Measurements from ENCODE around the gene DPF1. TPM values are rescaled to one million over a fixed set of nuclear protein-coding genes. Genes with fewer than 3 reads are reported as not detected.

DPF1 gene
- total RNA-seq, 2 experiments from 2014 or later = not detected

GRCh38 chr19:38239816-38240215 lies 15.8 kb upstream of the DPF1 start:
- no peaks in the 10 kb centered on the region for H3K36me3 ChIP-seq (ENCODE audit: insufficient read depth, low read length)
- ChIA-PET POLR2A (no interaction called here), CTCF (no interaction called here)
- Mint-ChIP-seq H3K9me3 (no peaks in the 10 kb centered on the region), H3K4me1 (ENCODE audit: low read depth) (peaks cover 4% of the 10 kb centered on the region), H3K4me3 (no peak overlapping the region), H3K27me3 (peaks cover 6% of the 10 kb centered on the region), H3K36me3 (ENCODE audit: low read depth) (no peaks in the 10 kb centered on the region), H3K27ac (no peak overlapping the region)
- no peak overlapping the region for H3K4me3 ChIP-seq (ENCODE audit: low read length)
- no peaks in the 10 kb centered on the region for H3K9me3 ChIP-seq (ENCODE audit: control insufficient read depth in 1 of 2, insufficient read depth in 1 of 2, low read length in 2 of 2)
- TF ChIP-seq CTCF (IDR thresholded peaks at IDR 0.05) = no peak
- peaks cover 0 to 4% of the 10 kb centered on the region in 2 experiments for H3K27me3 ChIP-seq (ENCODE audit: control insufficient read depth in 1 of 2, insufficient read depth in 2 of 2, low read length in 2 of 2)
- intact Hi-C loops (cut with DNase I, micrococcal nuclease) = loop anchor here (5.0 kb wide), 1 partner anchor 338 kb away; no protein-coding TSS in a partner anchor
- DNase-seq (no peak), ATAC-seq (ENCODE audit: poor library complexity) (no peak)
- H3K27ac ChIP-seq (ENCODE audit: low read depth in 1 of 2, low read length in 2 of 2) = no peak overlapping the region
- peaks cover 7% of the 10 kb centered on the region for H3K4me1 ChIP-seq (ENCODE audit: insufficient read depth, low read length)

DNA sequence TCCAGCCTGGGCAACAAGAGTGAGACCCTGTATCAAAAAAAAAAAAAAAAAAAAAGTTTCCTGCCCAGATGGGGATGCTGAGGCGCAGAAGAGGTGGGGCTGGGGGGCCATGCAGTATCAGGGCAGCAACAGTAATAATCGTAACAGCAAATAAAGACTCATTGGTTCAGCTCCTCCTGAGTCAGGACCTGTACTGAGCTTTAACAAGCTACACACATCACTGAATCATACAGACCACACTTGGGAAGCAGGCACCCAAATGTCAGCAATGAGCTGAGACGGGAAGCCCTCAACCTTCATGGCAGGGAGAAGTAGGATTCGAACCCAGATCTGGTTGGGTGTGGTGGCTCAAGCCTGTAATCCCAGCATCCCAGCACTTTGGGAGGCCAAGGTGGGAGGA lies 10.6 kb upstream of the DPF1 start:
- TF ChIP-seq CTCF (IDR thresholded peaks at IDR 0.05) = no peak
- Mint-ChIP-seq H3K4me3 (no peak overlapping the region), H3K36me3 (ENCODE audit: low read depth) (no peaks in the 10 kb centered on the region), H3K27me3 (peaks cover 44% of the 10 kb centered on the region), H3K4me1 (ENCODE audit: low read depth) (peaks cover 4% of the 10 kb centered on the region), H3K27ac (no peak overlapping the region), H3K9me3 (no peaks in the 10 kb centered on the region)
- Histone ChIP-seq H3K4me3 (ENCODE audit: low read length) (no peak overlapping the region), H3K27ac (ENCODE audit: low read depth in 1 of 2, low read length in 2 of 2) (no peak overlapping the region), H3K36me3 (ENCODE audit: insufficient read depth, low read length) (no peaks in the 10 kb centered on the region), H3K9me3 (ENCODE audit: control insufficient read depth in 1 of 2, insufficient read depth in 1 of 2, low read length in 2 of 2) (no peaks in the 10 kb centered on the region), H3K4me1 (ENCODE audit: insufficient read depth, low read length) (peaks cover 8% of the 10 kb centered on the region), H3K27me3 (ENCODE audit: control insufficient read depth in 1 of 2, insufficient read depth in 2 of 2, low read length in 2 of 2) (peaks cover 11 to 22% of the 10 kb centered on the region in 2 experiments)
- ATAC-seq (ENCODE audit: poor library complexity) (no peak), DNase-seq (no peak)
- intact Hi-C loops (cut with DNase I, micrococcal nuclease) = no loop called here
- POLR2A ChIA-PET = interaction anchor here (1.0 kb wide), 1 partner anchor 399 kb away, joined by 4 read pairs; no protein-coding TSS in a partner anchor
- CTCF ChIA-PET = interaction anchor here (0.6 to 1.9 kb wide), 4 partner anchors 140 to 401 kb away, joined by 3 to 6 read pairs (median 4); partner anchors contain the start of gene PSMD8

DNA sequence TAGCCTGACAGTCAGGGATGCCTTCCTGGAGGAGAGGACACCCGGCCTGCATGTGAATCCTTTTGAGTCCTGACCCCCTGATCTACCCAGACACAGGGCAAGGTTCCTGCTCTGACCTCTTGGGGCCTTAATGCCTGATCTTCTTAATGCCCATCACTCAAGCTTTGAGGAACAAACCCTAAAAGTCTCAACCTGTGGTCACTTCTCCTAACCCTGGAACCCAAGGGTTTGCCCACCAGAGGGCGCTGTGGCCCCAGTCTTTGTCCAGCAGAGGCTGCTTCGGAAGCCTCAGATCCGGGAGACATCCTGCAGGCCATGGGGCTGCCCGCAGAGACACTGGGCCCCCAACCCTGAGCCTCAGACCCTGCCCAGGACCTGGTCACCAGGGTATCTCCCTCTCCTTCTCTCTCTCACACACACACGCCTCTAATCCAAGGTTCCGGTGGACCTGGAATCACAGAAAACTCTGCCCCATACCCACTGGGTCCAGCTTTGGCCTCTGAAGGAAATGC lies 9.8 kb upstream of the DPF1 start:
- POLR2A ChIA-PET = no interaction called here

More for the DNA sequence above, 9.8 kb upstream of the DPF1 start:
- peak; percentile 44 for ATAC-seq (ENCODE audit: poor library complexity)
- intact Hi-C loops (cut with DNase I, micrococcal nuclease) = no loop called here
- Mint-ChIP-seq H3K4me3 (no peak overlapping the region), H3K27me3 (peaks cover 47% of the 10 kb centered on the region), H3K27ac (no peak overlapping the region), H3K36me3 (ENCODE audit: low read depth) (no peaks in the 10 kb centered on the region), H3K4me1 (ENCODE audit: low read depth) (peaks cover 4% of the 10 kb centered on the region), H3K9me3 (no peaks in the 10 kb centered on the region)
- Histone ChIP-seq H3K27ac (ENCODE audit: low read depth in 1 of 2, low read length in 2 of 2) (no peak overlapping the region), H3K4me3 (ENCODE audit: low read length) (no peak overlapping the region), H3K36me3 (ENCODE audit: insufficient read depth, low read length) (no peaks in the 10 kb centered on the region), H3K9me3 (ENCODE audit: control insufficient read depth in 1 of 2, insufficient read depth in 1 of 2, low read length in 2 of 2) (peaks cover 0 to 5% of the 10 kb centered on the region in 2 experiments), H3K27me3 (ENCODE audit: control insufficient read depth in 1 of 2, insufficient read depth in 2 of 2, low read length in 2 of 2) (peaks cover 16 to 26% of the 10 kb centered on the region in 2 experiments), H3K4me1 (ENCODE audit: insufficient read depth, low read length) (peaks cover 14% of the 10 kb centered on the region)
- CTCF ChIA-PET = interaction anchor here (1.9 kb wide), 1 partner anchor 332 kb away, joined by 6 read pairs; no protein-coding TSS in a partner anchor
- TF ChIP-seq CTCF (IDR thresholded peaks at IDR 0.05) = peak; percentile 63
- DNase-seq = peak; percentile 59 to 83 (median 68)
